GM13976 (cell line): ENCODE results near the gene GABRG3.

Experiments
- DNase-seq: peaks from one replicate; pipeline ENCODE4 v3.0.0; 2012; ENCODE audit warnings: low spot score
- in situ Hi-C: fragments of 300-500 bp; cut with MboI; formaldehyde crosslinking; loops from one replicate; pipeline ENCODE4 v1.12.0; 2022; ENCODE audit warnings: low sequenced_read_pairs, mixed read lengths, inconsistent platforms; ENCODE audit not compliant: unreplicated experiment
- TF ChIP-seq, protein P1 (sequence below): IDR thresholded peaks from 2 replicates; pipeline ENCODE4 v1.5.1; 2012; ENCODE audit warnings: borderline replicate concordance, mild to moderate bottlenecking; ENCODE audit not compliant: insufficient read depth; ENCODE audit errors: extremely low read depth, missing control alignments, control extremely low read depth

GABRG3 gene

DNA sequence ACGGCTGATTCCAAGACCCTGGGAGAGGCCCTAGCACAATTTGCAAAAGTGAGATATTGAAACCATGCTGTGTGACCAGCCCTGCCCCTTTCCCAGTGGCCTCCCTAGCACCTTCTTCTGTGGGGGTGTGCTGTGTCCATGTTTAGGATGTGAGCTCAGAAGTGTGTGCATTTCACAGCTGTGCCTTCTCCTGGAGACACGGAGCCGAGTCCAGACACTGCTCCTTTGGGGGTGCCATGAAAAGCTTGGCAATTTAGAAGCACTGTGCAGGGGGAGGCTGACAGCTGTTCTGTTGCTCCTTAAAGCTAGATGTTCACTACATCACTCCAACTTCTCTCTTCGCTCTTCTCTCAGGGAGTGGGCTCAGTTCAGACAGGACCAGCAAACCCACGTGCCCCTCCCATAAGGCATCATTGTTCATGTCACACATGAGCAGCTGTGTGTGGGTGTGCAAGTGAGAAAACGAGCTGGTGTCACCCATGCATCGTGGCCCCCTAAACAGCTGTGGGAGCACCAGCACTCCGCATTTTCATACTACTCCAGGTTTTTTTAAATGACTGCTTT, 492.6 kb downstream of the GABRG3 start:
- no peak for DNase-seq
- in situ Hi-C loops, result no loop called here
- TF ChIP-seq, protein P1, sequence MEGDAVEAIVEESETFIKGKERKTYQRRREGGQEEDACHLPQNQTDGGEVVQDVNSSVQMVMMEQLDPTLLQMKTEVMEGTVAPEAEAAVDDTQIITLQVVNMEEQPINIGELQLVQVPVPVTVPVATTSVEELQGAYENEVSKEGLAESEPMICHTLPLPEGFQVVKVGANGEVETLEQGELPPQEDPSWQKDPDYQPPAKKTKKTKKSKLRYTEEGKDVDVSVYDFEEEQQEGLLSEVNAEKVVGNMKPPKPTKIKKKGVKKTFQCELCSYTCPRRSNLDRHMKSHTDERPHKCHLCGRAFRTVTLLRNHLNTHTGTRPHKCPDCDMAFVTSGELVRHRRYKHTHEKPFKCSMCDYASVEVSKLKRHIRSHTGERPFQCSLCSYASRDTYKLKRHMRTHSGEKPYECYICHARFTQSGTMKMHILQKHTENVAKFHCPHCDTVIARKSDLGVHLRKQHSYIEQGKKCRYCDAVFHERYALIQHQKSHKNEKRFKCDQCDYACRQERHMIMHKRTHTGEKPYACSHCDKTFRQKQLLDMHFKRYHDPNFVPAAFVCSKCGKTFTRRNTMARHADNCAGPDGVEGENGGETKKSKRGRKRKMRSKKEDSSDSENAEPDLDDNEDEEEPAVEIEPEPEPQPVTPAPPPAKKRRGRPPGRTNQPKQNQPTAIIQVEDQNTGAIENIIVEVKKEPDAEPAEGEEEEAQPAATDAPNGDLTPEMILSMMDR, result no peak

DNA sequence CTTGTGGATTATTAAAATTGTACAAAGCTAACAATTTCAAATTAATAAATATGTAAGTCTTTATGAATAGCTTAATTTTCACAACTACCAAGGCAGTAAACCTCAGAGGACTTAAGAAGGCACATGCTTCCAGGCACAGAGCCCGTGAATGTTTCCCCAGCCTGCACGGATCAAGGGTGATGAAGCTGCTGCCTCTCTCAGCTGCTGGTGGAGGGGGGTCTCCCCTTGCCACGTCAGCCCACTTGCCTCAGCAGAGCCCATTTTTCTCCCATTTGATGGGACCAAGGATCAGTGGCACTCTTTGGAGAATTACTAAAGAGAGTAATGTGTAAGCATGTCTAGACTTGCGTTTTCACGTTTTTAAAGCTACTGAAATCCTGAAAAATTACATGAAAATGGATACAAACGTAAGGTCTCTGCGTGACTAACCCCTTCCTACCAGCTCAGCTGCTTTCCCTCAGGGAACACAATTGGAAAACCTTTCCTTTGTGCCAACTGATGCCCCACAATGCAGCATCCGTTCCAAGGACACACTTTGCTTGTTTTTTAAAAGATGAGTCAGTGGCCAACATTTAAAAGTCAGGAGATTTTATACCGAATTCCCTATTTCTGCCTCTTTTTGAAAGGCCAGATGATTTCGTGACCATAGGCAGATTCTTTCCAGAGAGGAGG, 494.1 kb downstream of the GABRG3 start:
- TF ChIP-seq, protein P1, result no peak
- no peak for DNase-seq
- in situ Hi-C loops, result no loop called here

DNA sequence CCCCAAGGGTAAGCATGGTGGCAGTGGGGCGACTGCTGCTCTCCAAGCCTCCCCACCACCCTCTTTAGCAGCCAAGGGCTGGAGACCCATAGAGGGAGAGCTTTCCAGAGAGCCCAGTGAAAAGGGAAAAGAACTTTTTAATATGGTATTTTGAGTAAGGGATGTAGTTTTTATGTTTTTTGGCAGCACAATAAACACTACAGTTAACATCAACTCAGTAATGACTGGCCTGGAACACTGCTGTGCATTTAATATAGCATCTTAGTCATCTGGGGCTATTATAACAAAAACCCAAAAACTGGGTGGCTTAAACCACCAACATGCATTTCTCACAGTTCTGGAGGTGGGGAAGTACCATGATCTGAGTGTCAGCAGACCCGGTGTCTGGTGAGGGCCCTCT, 495.8 kb downstream of the GABRG3 start:
- in situ Hi-C loops, result no loop called here
- DNase-seq, result no peak
- TF ChIP-seq, protein P1, result no peak

DNA sequence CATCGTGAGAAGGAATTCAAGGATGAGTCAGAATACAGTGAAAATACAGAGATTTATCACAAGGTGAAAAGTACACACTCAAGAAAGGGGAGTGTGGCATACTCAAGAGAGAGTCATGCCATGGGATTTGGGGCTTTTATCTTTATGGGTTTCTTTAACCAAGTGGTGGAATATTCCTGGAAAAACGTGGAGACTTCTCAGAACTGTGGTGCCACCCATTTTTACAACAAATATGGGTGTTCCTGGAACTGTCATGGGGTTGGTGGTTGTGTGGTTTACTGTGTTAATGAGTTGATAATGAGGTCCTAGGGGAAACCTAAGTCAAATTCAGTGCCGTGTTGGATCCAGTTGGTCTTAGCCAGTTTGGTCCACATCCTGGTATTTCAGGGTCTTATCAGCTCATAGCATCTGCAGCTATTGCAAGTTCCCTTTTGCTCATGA, 497.2 kb downstream of the GABRG3 start:
- in situ Hi-C loops, result no loop called here
- no peak for DNase-seq
- TF ChIP-seq, protein P1, result no peak

DNA sequence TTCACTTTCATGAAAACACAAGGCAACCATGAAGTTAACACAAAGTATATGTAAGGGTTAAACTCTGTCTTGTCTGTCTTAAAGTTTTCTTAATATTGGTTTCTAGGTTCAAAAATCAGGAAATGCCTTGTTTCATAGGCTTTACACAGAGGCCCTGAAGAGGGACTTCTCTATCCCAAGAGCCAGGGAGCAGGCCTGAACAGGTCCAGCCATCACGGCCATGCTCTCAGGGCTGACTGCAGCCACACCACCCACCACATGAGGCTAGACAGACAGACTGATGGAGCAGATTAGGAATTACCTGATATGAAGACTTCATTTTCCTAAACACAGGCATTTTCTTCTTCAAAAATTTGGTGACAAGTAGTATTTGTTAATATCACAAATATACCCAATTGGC, 502.9 kb downstream of the GABRG3 start:
- TF ChIP-seq, protein P1, result no peak
- in situ Hi-C loops, result no loop called here
- DNase-seq, result no peak

DNA sequence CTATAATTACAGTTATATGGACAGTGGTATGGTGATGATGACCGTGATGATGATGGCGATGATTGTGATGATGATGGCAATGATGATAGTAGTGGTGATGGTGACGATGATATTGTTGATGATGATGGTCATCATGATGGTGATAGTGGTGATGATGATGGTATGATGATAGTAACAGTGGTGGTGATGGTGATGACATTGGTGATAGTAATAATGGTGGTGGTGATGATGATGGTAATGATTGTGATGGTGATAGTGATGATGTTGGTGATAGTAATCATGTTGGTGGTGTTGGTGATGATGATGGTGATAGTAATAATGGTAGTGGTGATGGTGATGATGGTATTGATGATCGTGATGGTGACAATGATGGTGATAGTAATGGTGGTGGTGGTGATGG, 504.4 kb downstream of the GABRG3 start:
- DNase-seq, result no peak
- TF ChIP-seq, protein P1, result no peak
- in situ Hi-C loops, result no loop called here
